Endothelial cell of umbilical vein (primary cell): ENCODE results near the gene DKK3.

Experiments used
- EZH2 ChIP-seq: IDR thresholded peaks from 2 replicates; pipeline ENCODE4 v1.6.1; 2012; ENCODE audit warnings: borderline replicate concordance, low read depth, mild to moderate bottlenecking, moderate library complexity, low read length, inconsistent platforms; ENCODE audit not compliant: severe bottlenecking
- MYC ChIP-seq: IDR thresholded peaks from one replicate; pipeline ENCODE4 v1.6.1; 2011; ENCODE audit warnings: mild to moderate bottlenecking, low read depth, low read length
- POLR2A ChIP-seq: IDR thresholded peaks from 2 replicates; pipeline ENCODE4 v1.6.1; 2012; ENCODE audit warnings: low read depth, mild to moderate bottlenecking, control low read depth, low read length
- POLR2AphosphoS5 ChIP-seq: IDR thresholded peaks from 2 replicates; pipeline ENCODE4 v1.6.1; 2012; ENCODE audit warnings: low read depth, mild to moderate bottlenecking, control low read depth, low read length, moderate library complexity; ENCODE audit not compliant: insufficient read depth
- TF ChIP-seq, protein P1 (sequence below), 2 donors: IDR thresholded peaks; 1 replicate in 1 of 2; 2 replicates in 1 of 2; pipeline ENCODE4 v1.5.1; 2011; ENCODE audit warnings: low read length in 2 of 2, mild to moderate bottlenecking in 2 of 2, moderate library complexity in 2 of 2, control low read depth in 1 of 2, inconsistent platforms in 1 of 2, low read depth in 1 of 2; ENCODE audit not compliant: insufficient read depth in 1 of 2; ENCODE audit errors: extremely low read depth in 1 of 2

DNA sequence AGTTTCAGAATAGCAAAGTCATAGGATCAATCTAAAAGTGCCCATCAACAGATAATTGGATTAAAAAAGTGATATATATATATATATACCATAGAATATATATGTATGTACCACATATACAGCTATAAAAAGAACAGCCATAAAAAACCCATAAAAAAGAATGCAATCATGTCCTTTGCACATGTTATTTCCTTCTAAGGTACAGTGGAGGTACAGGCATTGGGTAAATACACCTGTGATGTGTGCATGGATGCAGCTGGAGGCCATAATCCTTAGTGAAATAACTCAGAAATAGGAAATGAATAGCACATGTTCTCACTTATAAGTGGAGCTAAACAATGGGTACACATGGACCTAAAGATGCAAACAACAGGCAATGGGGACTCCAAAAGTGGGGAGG lies 7.1 kb upstream of the DKK3 start:
- TF ChIP-seq MYC (no peak), POLR2A (no peak), EZH2 (no peak), POLR2AphosphoS5 (no peak)
- TF ChIP-seq, protein P1, sequence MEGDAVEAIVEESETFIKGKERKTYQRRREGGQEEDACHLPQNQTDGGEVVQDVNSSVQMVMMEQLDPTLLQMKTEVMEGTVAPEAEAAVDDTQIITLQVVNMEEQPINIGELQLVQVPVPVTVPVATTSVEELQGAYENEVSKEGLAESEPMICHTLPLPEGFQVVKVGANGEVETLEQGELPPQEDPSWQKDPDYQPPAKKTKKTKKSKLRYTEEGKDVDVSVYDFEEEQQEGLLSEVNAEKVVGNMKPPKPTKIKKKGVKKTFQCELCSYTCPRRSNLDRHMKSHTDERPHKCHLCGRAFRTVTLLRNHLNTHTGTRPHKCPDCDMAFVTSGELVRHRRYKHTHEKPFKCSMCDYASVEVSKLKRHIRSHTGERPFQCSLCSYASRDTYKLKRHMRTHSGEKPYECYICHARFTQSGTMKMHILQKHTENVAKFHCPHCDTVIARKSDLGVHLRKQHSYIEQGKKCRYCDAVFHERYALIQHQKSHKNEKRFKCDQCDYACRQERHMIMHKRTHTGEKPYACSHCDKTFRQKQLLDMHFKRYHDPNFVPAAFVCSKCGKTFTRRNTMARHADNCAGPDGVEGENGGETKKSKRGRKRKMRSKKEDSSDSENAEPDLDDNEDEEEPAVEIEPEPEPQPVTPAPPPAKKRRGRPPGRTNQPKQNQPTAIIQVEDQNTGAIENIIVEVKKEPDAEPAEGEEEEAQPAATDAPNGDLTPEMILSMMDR (IDR thresholded peaks at IDR 0.05; ENCODE audit: extremely low read depth in 1 of 2, insufficient read depth in 1 of 2, low read depth in 1 of 2, low read length in 2 of 2): no peak
